C4-2B (cell line): ENCODE measurements around the gene PTPN5.

Experiments used
- CTCF ChIP-seq: fragments of 450-650 bp; conservative IDR thresholded peaks from 2 replicates; pipeline ENCODE4 v1.5.1; 2017; ENCODE audit warnings: mild to moderate bottlenecking
- ZFX ChIP-seq: fragments of 450-650 bp; IDR thresholded peaks from 2 replicates; pipeline ENCODE4 v1.6.1; 2017

- TF ChIP-seq CTCF (no peak), ZFX (no peak)
Observed at GRCh38 chr11:18714443-18714780, 77.2 kb downstream of the PTPN5 start.
